HEK293 (cell line): ENCODE results near the gene OTOF.

ENCODE experiments used
- CTCF ChIA-PET: fragments of 350-600 bp; formaldehyde crosslinking; extraction: SDS; loops from one replicate; lab custom pipeline; 2021; ENCODE audit warnings: antibody characterized with exemption; lab: Yijun Ruan, JAX
- POLR2A ChIA-PET: fragments of 300-600 bp; formaldehyde crosslinking; extraction: SDS; loops from one replicate; lab custom pipeline; 2020; ENCODE audit warnings: antibody characterized with exemption, inconsistent platforms; lab: Yijun Ruan, JAX
- H3K27ac ChIP-seq: fragments of 200-500 bp; sonication (Bioruptor generic); 2 replicates; pipeline ENCODE4 v1.5.1; 2014; ENCODE audit warnings: low read depth, low read length, control low read depth, inconsistent platforms; ENCODE audit errors: extremely low read depth
- H3K36me3 ChIP-seq, 2 experiments: fragments of 200-500 bp in 1 of 2; sonication (Bioruptor generic) in 1 of 2; 1 replicate in 1 of 2; 2 replicates in 1 of 2; pipeline ENCODE4 v1.5.1; 2014 to 2017; ENCODE audit warnings: inconsistent platforms in 2 of 2, low read length in 2 of 2; ENCODE audit not compliant: control insufficient read depth in 2 of 2, insufficient read depth in 1 of 2
- H3K4me1 ChIP-seq: fragments of 200-500 bp; sonication (Bioruptor generic); 2 replicates; pipeline ENCODE4 v1.5.1; 2014; ENCODE audit warnings: mild to moderate bottlenecking, low read length, inconsistent platforms; ENCODE audit not compliant: control insufficient read depth, insufficient read depth
- H3K4me3 ChIP-seq: 2 replicates; pipeline ENCODE4 v1.5.1; 2011; ENCODE audit warnings: low read depth, mild to moderate bottlenecking, control low read depth, low read length, moderate library complexity
- H3K9me3 ChIP-seq: fragments of 200-500 bp; sonication (Bioruptor generic); 2 replicates; pipeline ENCODE4 v1.5.1; 2014; ENCODE audit warnings: low read depth, low read length, inconsistent platforms; ENCODE audit not compliant: control insufficient read depth, insufficient read depth
- GLIS2 ChIP-seq: fragments of 450-650 bp; formaldehyde crosslinking; IDR thresholded peaks from 2 replicates; pipeline ENCODE4 v1.5.1; 2016; ENCODE audit warnings: missing biosample characterization, missing genetic modification characterization
- KLF16 ChIP-seq: fragments of 450-650 bp; formaldehyde crosslinking; IDR thresholded peaks from 2 replicates; pipeline ENCODE4 v1.5.1; 2017; ENCODE audit warnings: missing biosample characterization, missing genetic modification characterization
- KLF17 ChIP-seq: fragments of 450-650 bp; formaldehyde crosslinking; IDR thresholded peaks from 2 replicates; pipeline ENCODE4 v1.5.1; 2016; ENCODE audit warnings: missing biosample characterization, missing genetic modification characterization
- KLF9 ChIP-seq: fragments of 450-650 bp; formaldehyde crosslinking; IDR thresholded peaks from 2 replicates; pipeline ENCODE4 v1.5.1; 2016; ENCODE audit warnings: missing biosample characterization, missing genetic modification characterization, low read depth
- SCRT2 ChIP-seq: fragments of 450-650 bp; formaldehyde crosslinking; IDR thresholded peaks from 2 replicates; pipeline ENCODE4 v1.5.1; 2016; ENCODE audit warnings: missing biosample characterization, missing genetic modification characterization
- SETDB1 ChIP-seq: IDR thresholded peaks from one replicate; pipeline ENCODE4 v1.6.1; 2017; ENCODE audit warnings: mild to moderate bottlenecking, low read length, moderate library complexity, mixed read lengths; ENCODE audit not compliant: insufficient read length
- SP2 ChIP-seq: fragments of 450-650 bp; formaldehyde crosslinking; IDR thresholded peaks from 2 replicates; pipeline ENCODE4 v1.5.1; 2016; ENCODE audit warnings: missing biosample characterization, missing genetic modification characterization
- TSHZ1 ChIP-seq: fragments of 450-650 bp; formaldehyde crosslinking; IDR thresholded peaks from 2 replicates; pipeline ENCODE4 v1.5.1; 2016; ENCODE audit warnings: missing biosample characterization, missing genetic modification characterization, borderline replicate concordance
- ZBTB26 ChIP-seq: fragments of 450-650 bp; formaldehyde crosslinking; optimal IDR thresholded peaks from 2 replicates; pipeline ENCODE3; 2016; ENCODE audit warnings: missing biosample characterization, mild to moderate bottlenecking, missing genetic modification characterization
- ZNF10 ChIP-seq: fragments of 450-650 bp; formaldehyde crosslinking; IDR thresholded peaks from 2 replicates; pipeline ENCODE4 v1.5.1; 2017; ENCODE audit warnings: missing biosample characterization, missing genetic modification characterization
- ZNF114 ChIP-seq: fragments of 450-650 bp; formaldehyde crosslinking; IDR thresholded peaks from 2 replicates; pipeline ENCODE4 v1.5.0; 2017; ENCODE audit warnings: missing biosample characterization, missing genetic modification characterization
- ZNF138 ChIP-seq: fragments of 450-650 bp; formaldehyde crosslinking; IDR thresholded peaks from 2 replicates; pipeline ENCODE4 v1.5.1; 2016; ENCODE audit warnings: missing biosample characterization, missing genetic modification characterization, borderline replicate concordance
- ZNF18 ChIP-seq: fragments of 450-650 bp; formaldehyde crosslinking; IDR thresholded peaks from 2 replicates; pipeline ENCODE4 v1.5.1; 2016; ENCODE audit warnings: missing biosample characterization, missing genetic modification characterization
- ZNF184 ChIP-seq: fragments of 450-650 bp; IDR thresholded peaks from 2 replicates; pipeline ENCODE4 v1.5.1; 2018; ENCODE audit warnings: missing biosample characterization, mild to moderate bottlenecking, missing genetic modification characterization
- ZNF223 ChIP-seq: fragments of 450-650 bp; formaldehyde crosslinking; IDR thresholded peaks from 2 replicates; pipeline ENCODE4 v1.5.1; 2016; ENCODE audit warnings: missing biosample characterization, missing genetic modification characterization
- ZNF239 ChIP-seq: fragments of 450-650 bp; formaldehyde crosslinking; IDR thresholded peaks from 2 replicates; pipeline ENCODE4 v1.5.1; 2016; ENCODE audit warnings: missing biosample characterization, missing genetic modification characterization
- ZNF280C ChIP-seq: fragments of 450-650 bp; formaldehyde crosslinking; IDR thresholded peaks from 2 replicates; pipeline ENCODE4 v1.5.1; 2016; ENCODE audit warnings: missing biosample characterization, missing genetic modification characterization
- ZNF341 ChIP-seq: fragments of 450-650 bp; formaldehyde crosslinking; IDR thresholded peaks from 2 replicates; pipeline ENCODE4; 2016; ENCODE audit warnings: low read depth, missing biosample characterization, missing genetic modification characterization
- ZNF561 ChIP-seq: fragments of 450-650 bp; IDR thresholded peaks from 2 replicates; pipeline ENCODE4 v1.5.1; 2018; ENCODE audit warnings: missing biosample characterization, missing genetic modification characterization, borderline replicate concordance
- ZNF639 ChIP-seq: fragments of 450-650 bp; formaldehyde crosslinking; IDR thresholded peaks from 2 replicates; pipeline ENCODE4 v1.5.1; 2016; ENCODE audit warnings: missing biosample characterization, missing genetic modification characterization
- ZNF645 ChIP-seq: fragments of 450-650 bp; formaldehyde crosslinking; IDR thresholded peaks from 2 replicates; pipeline ENCODE4; 2016; ENCODE audit warnings: missing biosample characterization, missing genetic modification characterization
- ZNF837 ChIP-seq: fragments of 450-650 bp; formaldehyde crosslinking; IDR thresholded peaks from 2 replicates; pipeline ENCODE4 v1.5.1; 2016; ENCODE audit warnings: missing biosample characterization, missing genetic modification characterization

The OTOF gene

GRCh38 chr2:26514045-26514444 lies 36.1 kb upstream of the OTOF start:
- ChIA-PET CTCF (interaction anchor here (1.4 kb wide), 1 partner anchor 18 kb away, joined by 4 read pairs; no protein-coding TSS in a partner anchor), POLR2A (no interaction called here)
- no peaks in the 10 kb centered on the region for H3K36me3 ChIP-seq

GRCh38 chr2:26513261-26513660 lies 35.3 kb upstream of the OTOF start:
- Histone ChIP-seq H3K4me3 (no peak overlapping the region), H3K27ac (no peak overlapping the region), H3K9me3 (no peaks in the 10 kb centered on the region), H3K4me1 (no peaks in the 10 kb centered on the region), H3K36me3 (no peaks in the 10 kb centered on the region)
- CTCF ChIA-PET = interaction anchor here (1.4 to 2.2 kb wide), 2 partner anchors 11 to 17 kb away, joined by 4 to 7 read pairs; no protein-coding TSS in a partner anchor
- POLR2A ChIA-PET = no interaction called here
- TF ChIP-seq SCRT2 (no peak), ZNF280C (tag by site-specific recombination) (no peak), ZNF341 (tag by site-specific recombination) (no peak), KLF16 (tag by site-specific recombination) (no peak), SP2 (no peak), GLIS2 (tag by site-specific recombination) (no peak), ZNF184 (tag by site-specific recombination) (no peak), TSHZ1 (tag by site-specific recombination) (no peak), ZNF645 (tag by site-specific recombination) (no peak), SETDB1 (no peak)

More at GRCh38 chr2:26514045-26514444, 36.1 kb upstream of the OTOF start:
- TF ChIP-seq ZNF18 (tag by site-specific recombination) (no peak), ZNF10 (tag by site-specific recombination) (no peak), KLF17 (no peak), ZNF138 (no peak), ZNF184 (tag by site-specific recombination) (no peak), ZNF837 (tag by site-specific recombination) (no peak), KLF9 (tag by site-specific recombination) (no peak), ZNF639 (tag by site-specific recombination) (no peak), ZNF561 (tag by site-specific recombination) (no peak), ZNF239 (no peak), ZNF114 (no peak), ZNF223 (tag by site-specific recombination) (no peak), ZBTB26 (tag by site-specific recombination) (no peak)
- Histone ChIP-seq H3K27ac (no peak overlapping the region), H3K4me3 (no peak overlapping the region), H3K4me1 (no peaks in the 10 kb centered on the region), H3K9me3 (no peaks in the 10 kb centered on the region)
